Hematopoietic multipotent progenitor cell treated with erythropoietin and hydrocortisone succinate and interleukin-3 and kit ligand, for 17 days (in vitro differentiated cells): Measurements from ENCODE around the gene LIN37.
"Not testable (repeated sequence)": the region's sequence is repeated elsewhere in the genome, so short reads cannot be mapped to it uniquely, and the experiment has no call there.

ENCODE experiments used
- DNase-seq: peaks from one replicate; pipeline ENCODE4 v3.0.0-alpha.2; 2015; ENCODE audit warnings: low spot score

Gene LIN37

DNA sequence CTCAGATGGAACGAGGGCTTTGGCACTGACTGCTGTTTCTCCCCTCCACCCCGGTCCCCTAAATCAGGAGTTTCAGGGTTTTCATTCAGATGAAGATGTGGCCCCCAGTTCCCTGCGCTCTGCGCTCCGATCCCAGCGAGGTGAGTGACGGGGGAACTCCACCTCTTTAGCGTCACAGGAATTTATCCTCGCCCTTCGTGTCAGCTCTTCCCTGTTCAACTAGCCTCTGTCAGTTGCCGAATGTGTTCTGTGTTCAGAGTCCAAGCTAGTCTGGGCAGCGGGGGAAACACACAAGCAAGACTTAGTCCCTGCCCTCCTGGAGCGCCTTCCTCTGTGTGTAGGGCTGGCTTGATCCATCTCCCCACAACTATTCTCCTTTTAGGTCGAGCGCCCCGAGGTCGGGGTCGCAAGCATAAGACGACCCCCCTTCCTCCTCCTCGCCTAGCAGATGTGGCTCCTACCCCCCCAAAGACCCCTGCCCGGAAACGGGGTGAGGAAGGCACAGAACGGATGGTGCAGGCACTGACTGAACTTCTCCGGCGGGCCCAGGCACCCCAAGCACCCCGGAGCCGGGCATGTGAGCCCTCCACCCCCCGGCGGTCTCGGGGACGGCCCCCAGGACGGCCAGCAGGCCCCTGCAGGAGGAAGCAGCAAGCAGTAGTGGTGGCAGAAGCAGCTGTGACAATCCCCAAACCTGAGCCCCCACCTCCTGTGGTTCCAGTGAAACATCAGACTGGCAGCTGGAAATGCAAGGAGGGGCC, 28.8 kb upstream of the LIN37 start:
- DNase-seq = no peak

DNA sequence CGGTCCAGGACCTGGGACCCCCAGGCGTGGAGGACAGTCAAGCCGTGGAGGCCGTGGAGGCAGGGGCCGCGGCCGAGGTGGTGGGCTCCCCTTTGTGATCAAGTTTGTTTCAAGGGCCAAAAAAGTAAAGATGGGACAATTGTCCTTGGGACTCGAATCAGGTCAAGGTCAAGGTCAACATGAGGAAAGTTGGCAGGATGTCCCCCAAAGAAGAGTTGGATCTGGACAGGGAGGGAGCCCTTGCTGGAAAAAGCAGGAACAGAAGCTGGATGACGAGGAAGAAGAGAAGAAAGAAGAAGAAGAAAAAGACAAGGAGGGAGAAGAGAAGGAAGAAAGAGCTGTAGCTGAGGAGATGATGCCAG, 28.2 kb upstream of the LIN37 start:
- DNase-seq = no peak

DNA sequence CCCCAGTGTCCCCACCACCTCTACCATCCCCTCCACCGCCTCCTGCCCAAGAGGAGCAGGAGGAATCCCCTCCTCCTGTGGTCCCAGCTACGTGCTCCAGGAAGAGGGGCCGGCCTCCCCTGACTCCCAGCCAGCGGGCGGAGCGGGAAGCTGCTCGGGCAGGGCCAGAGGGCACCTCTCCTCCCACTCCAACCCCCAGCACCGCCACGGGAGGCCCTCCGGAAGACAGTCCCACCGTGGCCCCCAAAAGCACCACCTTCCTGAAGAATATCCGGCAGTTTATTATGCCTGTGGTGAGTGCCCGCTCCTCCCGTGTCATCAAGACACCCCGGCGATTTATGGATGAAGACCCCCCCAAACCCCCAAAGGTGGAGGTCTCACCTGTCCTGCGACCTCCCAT, 27.7 kb upstream of the LIN37 start:
- no peak for DNase-seq

GRCh38 chr19:35721374-35721773, 27.0 kb upstream of the LIN37 start:
- no peak for DNase-seq

DNA sequence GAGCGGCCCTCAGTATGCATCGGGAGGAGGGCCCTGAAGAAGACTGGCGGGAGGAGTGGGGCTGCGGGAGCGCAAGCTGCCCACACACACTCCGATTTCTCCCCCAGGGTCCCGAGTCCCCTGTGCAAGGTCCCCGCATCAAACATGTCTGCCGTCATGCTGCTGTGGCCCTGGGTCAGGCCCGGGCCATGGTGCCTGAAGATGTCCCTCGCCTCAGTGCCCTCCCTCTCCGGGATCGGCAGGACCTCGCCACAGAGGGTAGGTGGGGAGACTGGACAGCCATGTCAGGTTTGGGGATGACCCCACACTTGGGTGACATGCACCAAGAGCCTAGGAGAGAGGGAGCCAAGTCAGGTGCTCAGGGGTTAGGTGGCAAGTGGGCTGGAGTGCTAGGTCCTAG, 25.9 kb upstream of the LIN37 start:
- no peak for DNase-seq

DNA sequence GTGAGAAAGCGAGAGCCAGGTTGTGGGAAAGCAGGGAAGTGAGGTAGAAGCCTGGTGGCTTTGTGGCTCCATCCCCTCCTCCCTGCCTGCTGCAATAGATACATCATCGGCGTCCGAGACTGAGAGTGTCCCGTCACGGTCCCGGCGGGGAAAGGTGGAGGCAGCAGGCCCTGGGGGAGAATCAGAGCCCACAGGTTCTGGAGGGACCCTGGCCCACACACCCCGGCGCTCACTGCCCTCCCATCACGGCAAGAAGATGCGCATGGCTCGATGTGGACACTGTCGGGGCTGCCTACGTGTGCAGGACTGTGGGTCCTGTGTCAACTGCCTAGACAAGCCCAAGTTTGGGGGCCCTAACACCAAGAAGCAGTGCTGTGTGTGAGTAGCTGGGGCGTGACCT, 25.5 kb upstream of the LIN37 start:
- no peak for DNase-seq

GRCh38 chr19:35723671-35724070, 24.7 kb upstream of the LIN37 start:
- no peak for DNase-seq

DNA sequence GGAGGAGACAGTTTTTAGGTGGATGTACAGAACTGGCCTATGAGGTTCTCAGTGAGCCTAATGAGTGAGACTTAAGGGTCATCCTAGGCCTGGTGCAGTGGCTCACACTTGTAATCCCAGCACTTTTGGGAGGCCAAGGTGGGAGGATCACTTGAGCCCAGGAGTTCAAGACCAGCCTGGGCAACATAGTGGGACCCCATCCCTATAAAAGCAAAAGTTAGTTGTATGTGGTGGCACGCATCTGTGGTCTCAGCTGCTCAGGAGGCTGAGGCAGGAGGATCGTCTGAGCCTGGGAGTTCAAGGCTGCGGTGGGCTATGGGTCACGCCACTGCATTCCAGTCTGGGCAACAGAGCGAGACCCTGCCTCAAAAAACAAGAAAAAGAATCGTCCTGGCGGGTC, 24.2 kb upstream of the LIN37 start:
- DNase-seq = not testable (repeated sequence)

GRCh38 chr19:35724560-35724959, 23.8 kb upstream of the LIN37 start:
- DNase-seq = no peak

DNA sequence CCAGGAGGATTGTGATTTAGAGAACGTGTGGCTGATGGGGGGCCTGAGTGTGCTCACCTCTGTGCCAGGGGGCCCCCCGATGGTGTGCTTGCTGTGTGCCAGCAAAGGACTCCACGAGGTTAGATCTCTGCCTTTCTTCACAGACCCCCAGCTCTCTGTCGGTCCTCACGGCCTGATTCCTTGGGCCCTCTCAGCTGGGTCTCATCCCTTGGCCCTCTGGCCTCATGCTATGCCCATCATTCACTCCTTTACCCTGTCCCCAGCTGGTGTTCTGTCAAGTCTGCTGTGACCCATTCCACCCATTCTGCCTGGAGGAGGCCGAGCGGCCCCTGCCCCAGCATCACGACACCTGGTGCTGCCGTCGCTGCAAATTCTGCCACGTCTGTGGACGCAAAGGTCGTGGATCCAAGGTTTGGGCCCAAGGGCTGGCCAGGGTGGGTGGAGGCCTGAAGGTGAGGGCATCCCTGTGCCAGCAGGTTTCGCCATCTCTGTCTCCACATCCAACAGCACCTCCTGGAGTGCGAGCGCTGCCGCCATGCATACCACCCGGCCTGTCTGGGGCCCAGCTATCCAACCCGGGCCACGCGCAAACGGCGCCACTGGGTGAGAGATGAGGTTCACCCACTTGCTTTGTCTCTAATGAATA, 23.0 kb upstream of the LIN37 start:
- DNase-seq = no peak

- DNase-seq = no peak
These were observed 21.1 kb upstream of the LIN37 start for GRCh38 chr19:35727053-35727955.

DNA sequence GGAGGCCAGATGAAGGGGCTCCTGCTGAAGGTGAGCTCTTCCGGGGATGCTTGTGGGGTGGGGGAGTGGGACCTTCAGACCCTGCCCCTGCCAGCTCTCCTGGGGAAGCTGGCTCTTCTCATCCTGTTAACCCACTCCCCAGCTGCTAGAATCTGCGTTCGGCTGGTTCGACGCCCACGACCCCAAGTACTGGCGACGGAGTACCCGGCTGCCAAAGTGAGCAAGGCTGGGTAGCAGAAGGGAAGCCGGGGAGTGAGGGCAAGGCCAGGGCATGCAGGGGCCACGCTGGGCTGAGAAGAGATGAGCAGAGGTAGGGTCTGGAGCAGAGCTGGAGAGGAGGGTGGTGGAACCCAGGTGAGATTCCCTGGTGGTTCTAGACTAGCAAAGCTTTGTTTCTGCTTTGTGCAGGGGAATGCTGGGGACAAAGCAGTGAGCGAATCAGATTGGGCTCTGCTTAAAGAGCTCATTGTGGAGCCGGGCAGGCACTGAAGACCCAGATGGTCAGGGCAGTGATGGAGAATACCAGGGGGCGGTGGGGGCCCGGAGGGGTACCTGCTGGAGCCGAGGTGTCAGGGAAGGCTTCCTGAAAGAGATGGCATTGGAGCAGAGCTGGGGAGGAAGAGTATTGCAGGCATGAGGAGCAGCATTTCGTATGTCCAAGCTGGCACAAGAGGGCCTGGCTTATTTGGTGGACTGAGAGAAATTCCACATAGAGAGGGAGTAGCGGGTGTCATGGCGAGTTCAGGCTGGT, 20.2 kb upstream of the LIN37 start:
- no peak for DNase-seq

DNA sequence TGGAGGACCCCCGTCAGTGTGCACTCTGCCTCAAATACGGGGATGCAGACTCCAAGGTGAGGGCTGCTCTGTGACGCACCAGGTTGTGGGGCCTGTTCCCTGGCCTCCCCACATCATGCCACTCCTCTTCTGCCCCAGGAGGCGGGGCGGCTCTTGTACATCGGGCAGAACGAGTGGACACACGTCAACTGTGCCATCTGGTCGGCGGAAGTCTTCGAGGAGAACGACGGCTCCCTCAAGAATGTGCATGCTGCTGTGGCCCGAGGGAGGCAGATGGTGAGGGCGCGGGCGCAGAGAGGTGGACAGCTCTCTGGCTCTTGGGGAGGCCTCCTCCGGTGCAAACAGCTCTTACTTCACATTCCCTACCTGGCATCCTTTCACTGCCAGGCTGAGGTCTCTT, 19.4 kb upstream of the LIN37 start:
- DNase-seq = no peak

DNA sequence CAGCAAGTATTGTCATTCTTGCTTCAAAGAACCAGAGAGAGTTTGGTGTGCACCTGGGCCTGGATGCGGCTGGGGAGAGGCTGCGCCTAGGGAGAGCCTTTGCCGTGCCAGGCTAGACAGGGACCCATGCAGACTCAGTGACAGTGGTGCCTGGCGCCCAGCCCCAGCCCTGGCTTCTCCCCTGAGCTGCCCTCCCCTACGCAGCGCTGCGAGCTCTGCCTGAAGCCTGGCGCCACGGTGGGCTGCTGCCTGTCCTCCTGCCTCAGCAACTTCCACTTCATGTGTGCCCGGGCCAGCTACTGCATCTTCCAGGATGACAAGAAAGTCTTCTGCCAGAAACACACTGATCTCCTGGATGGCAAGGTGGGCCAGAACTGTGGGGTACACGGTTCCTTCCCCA, 18.6 kb upstream of the LIN37 start:
- DNase-seq = no peak

GRCh38 chr19:35730326-35730725, 18.1 kb upstream of the LIN37 start:
- DNase-seq = no peak

DNA sequence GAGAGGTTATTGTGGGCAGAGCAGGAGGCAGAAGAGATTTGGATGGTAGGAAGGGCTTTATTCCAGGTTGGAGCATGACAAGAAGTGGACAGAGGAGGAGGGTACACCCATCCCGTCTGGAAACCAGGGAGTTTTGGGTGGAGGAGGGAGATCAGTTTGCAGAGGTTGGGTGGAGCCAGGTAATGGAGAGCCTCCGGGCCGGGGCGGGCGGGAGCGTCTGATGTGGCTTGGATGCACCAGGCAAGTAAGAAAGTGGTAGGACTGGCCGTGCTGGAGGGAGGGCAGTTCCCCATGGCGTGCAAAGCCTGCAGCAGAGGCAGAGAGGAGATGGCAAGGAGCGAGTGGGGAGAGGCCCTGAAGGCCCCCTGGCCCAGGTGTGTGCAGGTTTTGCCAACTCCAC, 17.0 kb upstream of the LIN37 start:
- no peak for DNase-seq

DNA sequence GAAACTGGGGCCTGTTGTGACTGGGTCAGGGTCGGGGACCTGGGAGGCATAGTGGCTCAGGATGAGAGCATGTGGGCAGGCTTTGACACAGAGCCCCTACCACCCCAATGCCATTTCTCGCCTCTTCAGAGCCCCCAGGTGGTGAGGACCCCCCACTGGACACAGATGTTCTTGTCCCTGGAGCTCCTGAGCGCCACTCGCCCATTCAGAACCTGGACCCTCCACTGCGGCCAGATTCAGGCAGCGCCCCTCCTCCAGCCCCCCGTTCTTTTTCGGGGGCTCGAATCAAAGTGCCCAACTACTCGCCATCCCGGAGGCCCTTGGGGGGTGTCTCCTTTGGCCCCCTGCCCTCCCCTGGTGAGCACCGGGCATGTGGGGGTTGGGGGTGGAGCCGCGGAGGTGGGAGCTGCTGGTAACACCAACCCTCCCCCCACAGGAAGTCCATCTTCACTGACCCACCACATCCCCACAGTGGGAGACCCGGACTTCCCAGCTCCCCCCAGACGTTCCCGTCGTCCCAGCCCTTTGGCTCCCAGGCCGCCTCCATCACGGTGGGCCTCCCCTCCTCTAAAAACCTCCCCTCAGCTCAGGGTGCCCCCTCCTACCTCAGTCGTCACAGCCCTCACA, 16.5 kb upstream of the LIN37 start:
- DNase-seq = no peak

- DNase-seq = no peak
These were observed 15.7 kb upstream of the LIN37 start for GRCh38 chr19:35732540-35733179.

- DNase-seq = no peak
These were observed 14.9 kb upstream of the LIN37 start for GRCh38 chr19:35733180-35734125.

DNA sequence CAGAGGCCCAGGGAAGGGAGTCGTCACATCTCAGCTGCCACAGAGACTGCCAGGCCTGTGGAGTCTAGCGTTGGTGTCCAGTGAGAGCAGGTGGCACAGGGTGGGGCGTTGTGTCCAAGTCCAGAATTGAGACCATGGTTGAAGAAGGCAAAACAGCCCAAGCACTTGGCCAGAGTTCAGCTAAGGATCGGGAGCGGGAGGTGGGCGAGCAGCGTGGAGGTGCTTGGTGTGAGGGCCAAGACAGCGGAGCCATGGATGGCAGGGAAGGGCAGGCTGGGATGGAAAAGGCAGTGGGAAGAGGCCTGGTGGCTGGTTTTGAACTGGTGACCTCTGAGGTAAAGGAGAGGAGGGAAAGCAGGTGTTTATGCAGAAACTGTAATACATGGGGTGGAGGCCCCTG, 14.1 kb upstream of the LIN37 start:
- DNase-seq = no peak
